HG03060 (cell line): Measurements from ENCODE around the gene ITGAD.

Experiments
- ATAC-seq: cut with Tn5 transposase; IDR thresholded peaks from one replicate; pipeline ENCODE4 v1.9.1; 2021; ENCODE audit warnings: low read depth, moderate number of reproducible peaks; ENCODE audit not compliant: unreplicated experiment

ITGAD gene

DNA sequence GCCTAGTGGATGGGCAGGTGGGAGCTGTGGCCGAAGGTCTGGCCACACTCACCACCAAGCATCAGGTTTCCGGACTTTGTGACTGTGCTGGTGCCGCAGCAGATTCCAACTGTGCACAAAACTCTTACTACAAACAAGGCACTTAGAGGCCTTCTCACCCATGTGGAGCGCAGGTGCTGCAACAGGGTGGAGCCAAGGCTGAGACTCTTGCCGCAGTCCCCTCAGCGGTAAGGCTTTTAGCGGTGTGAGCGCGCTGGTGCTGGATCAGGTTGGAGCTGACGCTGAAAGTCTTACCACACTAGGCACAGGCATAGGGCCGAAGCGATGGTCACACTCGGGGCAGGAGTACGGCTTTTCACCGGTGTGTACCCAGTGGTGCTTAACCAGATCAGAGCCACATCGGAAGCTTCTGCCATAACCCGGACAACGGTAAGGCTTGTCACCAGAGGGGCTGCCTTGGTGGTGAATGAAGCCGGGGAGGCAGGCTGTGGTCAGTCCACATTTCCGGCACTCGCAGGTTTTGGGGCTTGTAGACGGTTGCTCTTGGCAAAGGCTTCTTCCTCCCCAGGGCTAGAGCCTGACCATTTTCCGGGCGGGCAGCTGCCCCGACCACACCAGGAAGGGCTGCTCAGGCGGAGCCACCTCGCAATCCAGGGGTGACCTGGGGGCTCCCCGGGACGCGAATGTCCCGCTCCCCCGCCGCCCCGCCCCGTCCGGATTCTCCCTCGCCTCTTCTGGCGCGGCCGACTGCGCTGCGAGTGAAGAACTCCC, 65.1 kb downstream of the ITGAD start:
- ATAC-seq = no peak

DNA sequence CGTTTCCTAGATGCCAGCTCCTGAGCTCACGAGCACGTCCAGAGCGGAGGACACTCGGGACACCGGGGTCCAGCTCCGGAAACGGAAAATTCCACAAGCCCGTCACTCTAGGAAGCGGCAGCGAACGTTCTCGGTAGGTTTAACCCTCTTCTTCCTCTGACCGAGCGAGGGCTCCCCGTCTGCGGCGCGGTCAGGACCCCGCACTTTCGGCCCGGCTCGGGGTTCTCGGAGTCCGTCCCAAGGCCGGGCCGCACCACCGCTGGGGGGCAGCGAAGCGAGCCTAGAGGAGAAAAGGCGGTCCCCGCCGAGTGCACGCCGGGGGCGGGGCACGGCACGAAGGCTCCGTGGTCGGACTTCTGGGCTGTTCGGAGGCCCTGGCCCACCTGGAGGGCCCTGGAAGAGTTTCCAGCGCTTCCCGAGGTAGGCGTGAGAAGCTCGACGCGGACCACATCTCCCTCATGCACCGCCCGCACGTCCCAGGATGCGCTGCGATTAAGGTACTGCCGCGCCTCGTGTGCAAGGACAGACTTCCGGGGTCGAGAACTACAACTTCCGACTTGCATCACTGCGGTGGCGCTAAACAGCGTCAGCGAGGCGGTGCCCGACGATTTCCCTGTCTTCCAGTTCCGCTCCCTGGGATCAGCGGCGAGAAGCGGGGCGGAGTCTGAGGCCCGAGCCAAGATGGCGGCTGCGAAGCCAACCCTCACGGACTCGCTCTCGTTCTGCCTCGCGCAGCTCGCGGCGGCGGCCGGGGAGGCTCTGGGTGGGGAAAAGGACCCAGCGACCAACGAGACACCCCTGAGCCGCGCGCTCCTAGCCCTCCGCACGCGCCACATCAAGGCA, 65.9 kb downstream of the ITGAD start, which contains the start of gene ARMC5:
Gene ARMC5, plus strand, starts transcription at position 658 of the 843 bp plus-strand sequence. Its CDS starts 24 bp downstream, at position 682.
- ATAC-seq = peak; percentile 64

DNA sequence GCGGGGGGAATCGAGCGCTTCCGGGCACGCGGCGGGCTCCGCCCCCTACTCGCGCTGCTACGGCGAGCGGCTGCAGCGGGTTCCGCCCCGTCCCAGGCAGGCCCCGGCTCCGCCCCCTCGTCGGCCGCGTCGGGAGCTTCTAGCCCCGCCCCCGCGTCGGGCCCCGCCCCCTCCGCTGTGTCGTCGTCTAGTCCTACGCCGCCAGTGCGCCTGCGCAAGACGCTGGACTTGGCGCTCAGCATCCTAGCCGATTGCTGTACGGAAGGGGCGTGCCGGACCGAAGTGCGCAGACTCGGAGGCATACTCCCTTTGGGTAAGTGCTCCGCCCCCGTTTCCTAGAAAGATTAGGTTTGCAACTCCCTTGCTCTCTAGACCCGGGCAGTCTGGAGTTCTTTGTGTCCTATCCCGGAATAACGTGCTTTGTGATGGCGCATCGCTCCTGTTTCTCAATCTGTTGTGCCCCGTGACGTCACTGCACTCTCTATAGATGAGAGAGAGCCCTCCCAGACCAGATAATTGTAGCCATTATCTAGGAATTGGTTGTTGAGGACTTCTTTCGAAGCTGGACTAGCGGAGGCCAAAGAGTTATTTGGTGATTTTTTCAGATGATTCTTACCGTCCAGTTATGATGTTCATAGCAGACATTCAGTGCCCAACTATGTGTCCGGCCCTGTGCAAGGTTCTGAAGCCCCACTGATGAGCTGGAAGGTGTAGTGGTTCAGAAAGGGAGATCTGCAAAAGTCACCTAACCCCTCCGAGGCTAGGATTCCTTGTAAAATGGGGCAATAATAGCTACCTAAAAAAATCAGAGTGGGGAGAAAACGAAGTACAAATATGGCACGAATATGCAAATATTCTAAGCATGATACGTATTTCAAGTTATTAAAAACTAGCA, 66.8 kb downstream of the ITGAD start:
- ATAC-seq = peak; percentile 43

DNA sequence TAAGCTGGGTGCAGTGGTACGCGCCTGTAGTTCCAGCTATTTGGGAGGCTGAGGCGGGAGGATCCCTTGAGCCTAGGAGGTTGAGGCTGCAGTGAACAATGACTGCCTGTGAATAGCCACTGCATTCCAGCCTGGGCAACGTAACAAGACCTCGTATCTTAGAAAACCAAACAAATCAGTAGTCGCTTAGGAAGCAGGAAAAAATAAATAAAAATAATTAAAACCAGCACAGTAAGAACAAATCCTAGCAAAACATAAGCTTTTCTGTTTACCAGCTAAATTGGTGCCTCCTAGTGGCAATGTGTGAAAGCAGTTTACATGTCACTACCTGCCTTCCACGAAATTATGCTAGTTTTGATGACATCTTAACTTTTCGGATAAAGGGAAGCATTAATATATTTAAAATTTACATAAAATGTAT, 67.5 kb downstream of the ITGAD start:
- ATAC-seq = no peak

DNA sequence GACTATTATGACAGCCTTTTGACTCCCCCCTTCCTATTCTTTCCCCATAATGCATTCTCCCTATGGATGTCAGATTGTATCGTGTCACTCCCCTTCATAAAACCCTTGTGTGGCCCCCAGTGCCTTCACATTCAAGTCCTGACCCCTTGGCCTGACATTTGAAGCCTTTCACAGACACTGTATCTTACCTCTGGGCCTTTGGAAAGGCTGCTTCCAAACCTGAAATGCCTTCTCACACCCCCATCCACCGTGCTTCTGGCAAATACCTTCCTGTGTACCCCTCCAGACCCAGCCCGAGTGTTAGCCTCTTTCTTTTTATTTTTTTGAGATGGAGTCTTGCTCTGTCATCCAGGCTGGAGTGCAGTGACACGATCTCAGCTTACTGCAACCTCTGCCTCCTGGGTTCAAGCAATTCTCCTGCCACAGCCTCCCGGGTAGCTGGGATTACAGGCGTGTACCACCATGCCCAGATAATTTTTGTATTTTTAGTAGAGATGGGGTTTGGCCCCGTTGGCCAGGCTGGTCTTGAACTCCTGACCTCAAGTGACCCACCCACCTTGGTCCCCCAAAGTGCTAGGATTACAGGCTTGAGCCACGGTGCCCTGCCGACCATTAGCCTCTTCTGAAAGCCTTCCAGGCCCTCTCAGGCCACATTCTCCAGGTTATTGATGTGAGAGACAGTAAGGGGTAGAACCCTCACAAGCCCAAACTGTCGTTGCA, 68.2 kb downstream of the ITGAD start:
- no peak for ATAC-seq

DNA sequence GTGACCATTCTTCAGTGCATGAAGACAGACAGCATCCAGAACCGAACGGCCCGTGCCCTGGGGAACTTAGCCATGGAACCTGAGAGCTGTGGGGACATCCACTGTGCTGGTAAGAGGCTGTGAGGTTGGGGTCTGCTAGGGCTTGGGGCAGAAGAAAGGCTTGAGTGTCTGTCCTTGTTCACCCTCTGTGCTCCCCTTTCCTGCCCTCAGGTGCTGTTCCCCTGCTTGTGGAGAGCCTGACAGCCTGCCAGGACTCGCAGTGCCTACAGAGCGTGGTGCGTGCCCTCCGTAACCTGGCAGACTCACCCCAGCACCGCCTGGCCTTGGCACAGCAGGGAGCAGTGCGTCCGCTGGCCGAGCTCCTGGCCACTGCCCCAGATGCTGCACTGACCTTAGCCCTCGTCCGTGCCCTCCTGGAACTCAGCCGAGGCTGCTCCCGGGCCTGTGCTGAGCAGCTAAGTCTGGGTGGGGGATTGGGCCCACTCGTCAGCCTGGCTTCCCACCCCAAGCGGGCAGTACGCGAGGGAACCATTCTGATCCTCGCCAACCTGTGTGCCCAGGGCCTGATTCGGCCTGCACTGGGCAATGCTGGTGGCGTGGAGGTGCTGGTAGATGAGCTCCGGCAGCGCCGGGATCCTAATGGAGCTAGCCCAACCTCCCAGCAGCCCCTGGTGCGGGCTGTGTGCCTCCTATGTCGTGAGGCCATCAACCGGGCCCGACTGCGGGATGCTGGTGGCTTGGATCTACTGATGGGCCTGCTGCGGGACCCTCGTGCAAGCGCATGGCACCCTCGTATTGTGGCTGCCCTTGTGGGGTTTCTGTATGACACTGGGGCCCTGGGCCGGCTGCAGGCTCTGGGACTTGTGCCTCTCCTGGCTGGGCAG, 69.0 kb downstream of the ITGAD start:
- ATAC-seq = no peak

DNA sequence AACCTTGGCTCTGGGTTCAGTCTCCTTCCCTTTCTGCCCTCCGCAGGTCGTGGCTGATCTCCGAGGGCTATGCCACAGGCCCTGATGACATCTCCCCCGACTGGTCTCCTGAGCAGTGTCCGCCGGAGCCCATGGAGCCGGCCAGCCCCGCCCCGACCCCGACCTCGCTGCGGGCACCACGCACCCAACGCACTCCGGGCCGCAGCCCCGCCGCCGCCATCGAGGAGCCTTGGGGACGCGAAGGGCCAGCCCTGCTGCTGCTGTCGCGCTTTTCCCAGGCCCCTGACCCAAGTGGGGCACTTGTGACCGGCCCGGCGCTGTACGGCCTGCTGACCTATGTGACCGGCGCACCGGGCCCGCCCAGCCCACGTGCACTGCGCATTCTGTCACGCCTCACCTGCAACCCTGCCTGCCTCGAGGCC, 71.2 kb downstream of the ITGAD start:
- ATAC-seq = no peak

DNA sequence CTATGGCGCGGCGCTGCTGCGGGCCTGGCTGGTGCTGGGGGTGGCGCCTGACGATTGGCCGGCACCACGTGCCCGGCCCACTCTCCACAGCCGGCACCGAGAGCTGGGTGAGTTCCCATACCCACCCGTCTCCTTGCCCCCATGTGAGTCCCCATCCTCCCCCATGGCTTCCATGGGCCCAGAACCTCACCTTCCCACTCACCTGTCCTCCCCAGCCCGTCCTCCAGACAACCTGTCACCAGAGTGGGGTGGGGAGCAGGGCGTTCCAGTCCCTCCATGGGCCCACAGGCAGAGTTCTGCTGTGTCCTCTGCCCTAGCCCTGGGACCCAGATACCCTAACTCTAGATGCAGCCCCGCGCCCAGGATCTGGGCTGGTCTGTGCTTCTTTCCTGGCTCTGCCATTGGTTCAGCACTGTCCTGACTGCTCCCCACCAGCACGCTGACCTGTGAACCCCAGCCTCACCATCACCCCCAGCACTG, 71.7 kb downstream of the ITGAD start:
- ATAC-seq = no peak

DNA sequence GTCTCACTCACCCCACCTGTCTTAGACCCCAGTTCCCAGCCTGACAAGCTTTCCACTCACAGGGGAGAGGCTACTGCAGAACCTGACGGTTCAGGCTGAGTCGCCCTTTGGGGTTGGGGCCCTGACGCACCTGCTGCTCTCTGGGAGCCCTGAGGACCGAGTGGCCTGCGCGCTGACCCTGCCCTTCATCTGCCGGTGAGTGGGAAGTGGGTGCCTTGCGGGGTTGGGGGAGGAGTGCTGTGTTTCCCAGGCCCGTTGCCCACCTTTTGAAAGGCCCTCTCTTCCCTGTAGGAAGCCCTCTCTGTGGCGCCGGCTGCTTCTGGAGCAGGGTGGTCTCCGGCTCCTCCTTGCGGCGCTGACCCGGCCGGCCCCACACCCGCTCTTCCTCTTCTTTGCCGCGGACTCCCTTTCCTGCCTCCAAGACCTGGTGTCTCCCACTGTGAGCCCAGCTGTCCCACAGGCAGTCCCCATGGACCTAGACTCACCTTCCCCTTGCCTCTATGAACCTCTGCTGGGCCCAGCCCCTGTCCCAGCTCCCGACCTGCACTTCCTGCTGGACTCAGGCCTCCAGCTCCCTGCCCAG, 72.7 kb downstream of the ITGAD start:
- ATAC-seq = no peak

DNA sequence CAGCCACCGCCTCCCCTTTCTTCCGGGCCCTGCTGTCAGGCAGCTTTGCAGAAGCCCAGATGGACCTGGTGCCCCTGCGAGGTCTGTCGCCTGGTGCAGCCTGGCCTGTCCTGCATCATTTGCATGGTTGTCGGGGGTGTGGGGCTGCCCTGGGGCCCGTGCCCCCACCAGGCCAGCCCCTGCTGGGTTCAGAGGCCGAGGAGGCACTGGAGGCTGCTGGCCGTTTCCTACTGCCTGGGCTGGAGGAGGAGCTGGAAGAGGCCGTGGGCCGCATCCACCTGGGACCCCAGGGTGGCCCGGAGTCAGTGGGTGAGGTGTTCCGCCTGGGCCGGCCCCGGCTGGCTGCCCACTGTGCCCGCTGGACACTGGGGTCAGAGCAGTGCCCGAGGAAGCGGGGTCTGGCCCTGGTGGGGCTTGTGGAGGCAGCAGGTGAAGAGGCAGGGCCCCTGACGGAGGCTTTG, 73.3 kb downstream of the ITGAD start:
- no peak for ATAC-seq

DNA sequence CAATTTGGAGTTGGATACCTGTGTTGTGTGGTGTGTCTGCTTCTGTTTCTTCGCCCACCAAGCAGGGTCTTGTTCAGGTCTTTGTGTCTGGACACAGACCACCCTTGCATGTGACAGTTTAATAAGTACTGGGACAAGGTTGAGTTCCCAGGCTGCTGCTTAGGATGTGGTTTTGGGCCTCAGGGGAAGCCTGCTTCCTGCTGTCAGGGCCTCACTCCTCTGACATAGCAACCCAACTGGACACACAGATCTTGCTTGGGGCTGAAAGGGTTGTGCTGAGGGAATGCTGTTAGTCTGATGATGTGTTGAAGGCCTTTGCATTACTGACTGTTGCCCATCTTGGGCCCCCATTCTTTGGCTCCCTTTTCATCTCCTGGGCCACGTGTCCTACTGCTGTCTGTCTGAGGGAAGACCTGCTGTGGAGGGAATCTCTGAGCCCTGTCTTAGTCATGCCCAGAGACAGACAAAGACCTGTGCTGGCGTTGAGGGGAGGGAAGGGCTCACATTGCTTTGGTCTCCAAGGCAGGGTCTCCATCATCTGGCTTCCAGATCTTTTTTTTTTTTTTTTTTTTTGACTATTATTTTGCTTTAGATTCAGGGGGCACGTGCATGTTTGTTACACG, 74.1 kb downstream of the ITGAD start:
- ATAC-seq = no peak

DNA sequence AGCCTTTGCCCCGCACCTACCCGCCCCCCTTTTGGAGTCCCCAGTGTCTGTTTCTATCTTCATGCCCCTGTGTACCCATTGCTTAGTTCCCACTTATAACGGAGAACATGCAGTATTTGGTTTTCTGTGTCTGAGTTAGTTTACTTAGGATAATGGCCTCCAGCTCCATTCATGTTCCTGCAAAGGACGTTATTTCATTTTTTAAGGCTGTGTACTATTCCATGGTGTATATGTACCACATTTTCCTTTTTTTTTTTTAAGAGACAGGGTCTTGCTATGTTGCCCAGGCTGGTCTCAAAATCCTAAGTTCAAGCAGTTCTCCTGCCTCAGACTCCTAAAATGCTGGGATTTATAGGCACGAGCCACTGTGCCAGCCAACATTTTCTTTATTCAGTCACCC, 74.7 kb downstream of the ITGAD start:
- no peak for ATAC-seq

DNA sequence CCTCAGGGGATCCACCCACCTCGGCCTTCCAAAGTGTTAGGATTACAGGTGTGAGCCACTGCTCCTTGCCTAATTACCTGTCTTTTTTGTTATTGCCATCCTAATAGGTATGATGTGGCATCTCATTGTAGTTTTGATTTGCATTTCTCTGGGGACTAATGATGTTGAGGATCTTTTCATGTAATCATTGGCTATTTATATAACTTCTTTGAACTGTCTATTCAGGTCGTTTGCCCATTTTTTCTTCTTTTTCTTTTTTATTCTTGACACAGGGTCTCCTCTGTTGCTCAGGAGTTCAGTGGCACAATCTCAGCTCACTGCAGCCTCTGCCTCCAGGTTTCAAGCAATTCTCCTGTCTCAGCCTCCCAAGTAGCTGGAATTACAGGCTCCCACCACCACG, 77.5 kb downstream of the ITGAD start:
- no peak for ATAC-seq

DNA sequence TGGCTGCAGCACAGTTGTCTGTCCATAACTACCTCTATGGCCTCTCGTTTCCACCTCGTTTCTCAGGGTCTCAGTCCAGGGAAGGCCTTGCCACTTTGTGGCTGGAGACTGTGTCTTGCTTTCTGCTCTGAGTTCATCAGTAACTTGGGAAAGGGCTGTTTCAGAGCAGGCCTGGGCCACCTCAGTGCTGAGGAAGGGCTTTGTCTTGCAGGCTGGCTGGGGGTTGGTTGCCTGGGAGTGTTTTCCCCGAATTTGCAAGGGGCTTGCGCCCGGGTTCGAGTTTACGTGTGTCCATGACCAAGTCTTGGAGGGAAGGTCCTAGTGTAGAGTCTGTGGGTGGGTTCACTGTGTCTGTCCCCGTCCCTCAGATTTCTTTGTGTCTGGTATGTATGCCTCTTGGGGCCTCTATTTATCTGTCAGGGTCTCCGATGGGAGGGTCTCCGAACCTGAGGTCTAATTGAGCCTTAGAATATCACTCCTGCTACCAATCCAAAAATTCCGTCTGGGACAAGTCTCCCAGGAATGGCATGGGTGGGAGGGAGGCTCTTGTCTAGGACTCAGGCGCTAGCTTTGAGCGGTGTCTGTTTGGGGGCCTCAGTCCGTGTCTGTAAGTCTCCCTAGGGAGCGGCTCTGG, 78.2 kb downstream of the ITGAD start:
- no peak for ATAC-seq

DNA sequence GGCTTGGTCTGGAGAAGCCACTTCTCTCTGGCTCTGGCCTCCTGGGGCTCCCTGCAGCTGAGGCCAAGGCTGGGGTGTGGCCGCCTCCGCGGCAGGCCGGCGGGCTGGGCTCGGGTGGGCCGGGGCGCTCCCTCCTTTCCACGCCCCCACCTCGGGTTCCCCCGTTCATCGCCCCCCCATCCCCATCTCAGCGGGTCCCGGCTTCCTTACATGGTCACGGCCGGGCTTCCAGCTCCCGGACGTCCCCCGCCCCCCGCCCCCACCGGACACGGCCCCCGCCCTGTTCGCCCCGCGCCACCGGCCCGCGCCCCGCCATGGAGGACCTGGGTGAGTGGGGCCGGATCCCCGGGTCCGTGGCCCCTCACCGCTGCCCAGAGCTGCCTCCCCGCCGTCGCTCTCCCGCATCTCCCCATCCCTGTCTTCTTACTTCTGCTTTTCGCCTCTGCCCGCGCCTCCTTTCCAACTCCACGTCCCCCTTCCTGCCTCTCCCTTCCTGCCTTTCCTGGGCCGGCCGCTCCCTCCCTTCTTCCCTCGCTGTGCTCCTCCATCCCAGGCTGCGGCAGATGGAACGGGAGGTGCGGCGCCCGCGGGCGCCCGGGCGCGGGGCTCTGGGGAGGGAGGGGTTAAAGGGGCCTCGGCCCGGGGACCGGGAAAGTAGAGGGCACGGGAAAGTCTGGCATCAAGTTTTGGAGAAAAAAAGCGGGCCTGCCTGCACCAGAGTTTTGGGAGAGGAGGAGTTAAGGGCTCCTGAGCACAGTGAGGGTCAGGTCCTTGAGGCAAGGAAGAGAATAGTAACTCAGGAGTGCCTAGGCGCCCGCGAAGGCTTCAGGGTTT, 79.0 kb downstream of the ITGAD start, which contains the start of gene TGFB1I1:
Gene TGFB1I1, plus strand, starts transcription at position 278 of the 834 bp plus-strand sequence. Its CDS starts 37 bp downstream, at position 315.
- ATAC-seq = no peak

DNA sequence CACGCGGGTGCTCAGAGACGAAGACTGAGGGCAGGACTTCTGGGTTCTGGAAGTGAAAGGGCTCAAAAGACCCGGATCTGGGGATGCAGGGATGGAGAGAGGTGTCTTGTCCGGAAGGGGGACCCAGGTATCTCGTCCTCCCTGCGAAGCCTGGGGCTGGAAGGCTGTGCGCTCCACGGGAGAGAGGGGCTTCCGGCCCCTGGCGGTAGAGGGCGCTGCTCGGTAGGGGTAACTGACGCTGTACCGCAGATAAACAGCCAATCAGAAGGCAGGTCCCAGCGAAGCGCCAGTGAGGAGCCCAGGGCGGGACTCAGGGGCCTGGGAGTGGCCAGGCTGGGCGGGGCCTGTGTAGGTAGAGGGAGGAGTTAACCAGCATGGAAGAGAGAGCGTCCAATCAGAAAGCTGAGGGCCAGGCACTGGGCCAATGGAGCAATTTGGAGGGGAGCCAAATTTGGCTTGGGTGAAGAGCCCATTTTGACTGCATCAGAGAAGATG, 79.6 kb downstream of the ITGAD start:
- ATAC-seq = no peak
